ENCODE results near the gene ASB7. TPM values are rescaled to one million over a fixed set of nuclear protein-coding genes. Genes with fewer than 3 reads are reported as not detected.

Gene ASB7, protein sequence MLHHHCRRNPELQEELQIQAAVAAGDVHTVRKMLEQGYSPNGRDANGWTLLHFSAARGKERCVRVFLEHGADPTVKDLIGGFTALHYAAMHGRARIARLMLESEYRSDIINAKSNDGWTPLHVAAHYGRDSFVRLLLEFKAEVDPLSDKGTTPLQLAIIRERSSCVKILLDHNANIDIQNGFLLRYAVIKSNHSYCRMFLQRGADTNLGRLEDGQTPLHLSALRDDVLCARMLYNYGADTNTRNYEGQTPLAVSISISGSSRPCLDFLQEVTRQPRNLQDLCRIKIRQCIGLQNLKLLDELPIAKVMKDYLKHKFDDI
- 9.4 and 13.2 TPM in 2 replicates for total RNA-seq (2014; rRNA removed; shearing (Covaris generic))
- polyA plus RNA-seq (2016; fragmentation: Nextera tagmentation; extraction: Ambion mirVana): 7.8 and 8.1 TPM in 2 replicates

DNA sequence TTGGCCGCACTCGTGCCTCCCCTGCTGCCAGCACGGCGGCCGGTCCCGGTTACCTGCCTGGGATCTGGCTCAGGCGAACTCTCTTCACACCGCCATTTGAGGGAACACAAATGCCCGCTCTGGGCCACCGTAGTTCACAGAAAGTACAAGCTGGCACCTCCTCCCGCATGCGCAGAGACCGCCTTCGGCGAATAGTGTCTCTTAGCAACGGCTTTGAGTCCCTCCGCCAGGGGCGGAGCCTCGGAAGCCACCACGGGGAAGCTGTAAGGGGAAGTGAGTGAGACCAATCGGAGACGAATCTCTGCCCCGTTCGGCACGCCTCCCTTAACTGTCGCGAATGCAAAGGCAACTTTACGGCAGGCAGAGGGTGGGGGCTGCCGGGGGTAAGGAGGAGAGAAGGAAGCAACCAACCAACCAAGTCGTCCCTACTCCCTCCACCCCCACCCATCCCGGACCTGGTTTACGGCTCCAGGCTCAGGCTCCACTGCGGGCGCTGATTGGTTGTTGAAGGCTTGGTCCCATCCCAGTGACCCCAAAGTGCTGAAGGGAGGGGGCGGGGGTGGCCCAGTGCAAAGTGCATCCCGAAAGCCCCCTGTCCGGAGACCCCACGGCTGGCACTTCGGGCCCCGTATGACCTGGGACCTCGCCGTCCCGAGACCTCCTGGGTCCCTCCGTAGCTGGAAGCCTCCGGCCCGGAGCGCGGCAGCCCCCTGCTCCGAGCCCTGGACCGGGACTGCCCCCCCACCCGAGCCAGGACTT, at the start of gene ASB7, which contains the start of gene LINS1:
ASB7 (plus strand) TSS at position 526 of the 759 bp plus-strand sequence. CDS start 9,628 bp downstream, outside the sequence.
LINS1 (minus strand) TSS at position 121 of the 759 bp plus-strand sequence. CDS start 21,342 bp downstream, outside the sequence.
- H3K9ac ChIP-seq: peak within 1 kb of the TSS; percentile 90
- H4K20me1 ChIP-seq (ENCODE audit: insufficient read depth): no peaks in the 10 kb centered on the region
- peak within 1 kb of the TSS; percentile 93 for H2AFZ ChIP-seq
- no peaks in the 10 kb centered on the region for H3K27me3 ChIP-seq (replicated peaks; ENCODE audit: insufficient read depth)
- peaks cover 5% of the 10 kb centered on the region; the same call in 1 of the 2 replicates for H3K36me3 ChIP-seq (ENCODE audit: low read depth)
- peak within 1 kb of the TSS; percentile 93 for H3K4me2 ChIP-seq (ENCODE audit: unreplicated experiment)
- H3K9me3 ChIP-seq (ENCODE audit: low read depth): no peaks in the 10 kb centered on the region
- H3K27ac ChIP-seq: peak within 1 kb of the TSS; percentile 54
- peaks cover 95% of the 10 kb centered on the region for H3K79me2 ChIP-seq (ENCODE audit: insufficient read depth)
- no peaks in the 10 kb centered on the region for H3K9me2 ChIP-seq (ENCODE audit: insufficient read depth)
- H3K4me3 ChIP-seq: peak within 1 kb of the TSS; percentile 97
- WGBS, 2 experiments (ENCODE audit: low coverage in 1 of 2, low lambda C conversion rate in 2 of 2, missing lambda C conversion rate in 2 of 2): 1 to 2% methylated on average over 46 to 48 of the region's 51 CpGs
- H3K4me1 ChIP-seq (ENCODE audit: insufficient read depth): peaks cover 19% of the 10 kb centered on the region; the same call in 1 of the 2 replicates
- no peaks in the 10 kb centered on the region for H3F3A ChIP-seq (ENCODE audit: insufficient read depth)
- DNase-seq: peak; percentile 100
- in situ Hi-C loops (cut with MboI): no loop called here
- TF ChIP-seq EZH2phosphoT487 (IDR thresholded peaks at IDR 0.05; ENCODE audit: insufficient read depth, low read depth): no peak
- TF ChIP-seq EZH2 (IDR thresholded peaks at IDR 0.05; ENCODE audit: insufficient read depth, poor library complexity, severe bottlenecking): no peak

DNA sequence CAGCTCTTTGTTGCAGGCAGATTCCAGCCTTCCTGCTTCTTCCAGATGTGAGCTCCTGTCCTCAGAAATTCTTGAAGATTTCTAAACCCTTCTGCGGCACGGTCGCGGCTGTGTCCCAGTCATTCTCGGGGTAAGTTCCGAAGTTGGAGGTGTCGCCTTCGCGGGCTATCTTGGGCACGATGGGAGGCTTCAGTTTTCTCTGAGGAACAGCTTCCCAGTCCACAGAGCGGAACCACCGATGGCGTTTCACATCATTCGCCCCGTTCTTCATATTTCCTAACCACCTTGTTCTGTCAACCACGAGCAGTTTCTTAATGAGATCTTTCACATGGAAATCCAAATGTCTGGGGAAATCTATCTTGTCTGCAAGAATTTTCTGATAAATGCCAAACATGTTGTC, 48.9 kb upstream of the ASB7 start:
- H3K9ac ChIP-seq: no peak overlapping the region
- H2AFZ ChIP-seq: no peak overlapping the region
- no peak overlapping the region for H3K4me2 ChIP-seq (ENCODE audit: unreplicated experiment)
- no peaks in the 10 kb centered on the region for H4K20me1 ChIP-seq (ENCODE audit: insufficient read depth)
- H3K4me3 ChIP-seq: no peak overlapping the region
- H3K9me2 ChIP-seq (ENCODE audit: insufficient read depth): no peaks in the 10 kb centered on the region
- H3F3A ChIP-seq (ENCODE audit: insufficient read depth): no peaks in the 10 kb centered on the region
- no peaks in the 10 kb centered on the region for H3K27me3 ChIP-seq (replicated peaks; ENCODE audit: insufficient read depth)
- no peaks in the 10 kb centered on the region for H3K4me1 ChIP-seq (ENCODE audit: insufficient read depth)
- no peaks in the 10 kb centered on the region for H3K79me2 ChIP-seq (ENCODE audit: insufficient read depth)
- TF ChIP-seq EZH2 (IDR thresholded peaks at IDR 0.05; ENCODE audit: insufficient read depth, poor library complexity, severe bottlenecking): no peak
- TF ChIP-seq EZH2phosphoT487 (IDR thresholded peaks at IDR 0.05; ENCODE audit: insufficient read depth, low read depth): no peak
- in situ Hi-C loops (cut with MboI): no loop called here
- no peaks in the 10 kb centered on the region for H3K9me3 ChIP-seq (ENCODE audit: low read depth)
- DNase-seq: no peak
- WGBS, 2 experiments (ENCODE audit: low coverage in 1 of 2, low lambda C conversion rate in 2 of 2, missing lambda C conversion rate in 2 of 2): 89 to 90% methylated on average over 16 of the region's 16 CpGs
- no peak overlapping the region for H3K27ac ChIP-seq
- no peaks in the 10 kb centered on the region for H3K36me3 ChIP-seq (ENCODE audit: low read depth)

DNA sequence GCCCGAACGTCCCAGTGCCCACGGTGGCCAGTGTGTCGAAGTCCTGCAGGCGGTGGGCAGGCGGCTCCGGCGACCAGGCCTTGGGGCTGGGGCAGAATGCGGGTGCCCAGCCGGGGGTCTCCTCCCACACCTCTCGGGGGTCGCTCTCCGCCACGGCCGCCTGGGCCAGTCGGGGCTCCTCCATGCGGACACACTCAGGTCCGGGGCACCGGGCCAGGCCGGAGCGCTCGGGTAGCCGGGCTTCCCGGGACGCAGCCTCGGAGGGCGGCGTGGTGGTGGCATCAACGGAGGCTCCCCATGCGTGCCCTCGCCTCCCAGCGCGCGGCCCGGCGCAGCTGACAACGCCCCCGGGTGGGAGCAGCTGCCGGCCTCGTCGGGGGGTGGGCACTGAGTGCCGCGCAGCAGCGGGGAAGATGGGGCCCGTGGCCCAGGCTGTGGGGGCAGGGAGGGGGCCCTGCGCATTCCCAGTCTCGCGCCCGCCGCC, 43.6 kb upstream of the ASB7 start:
- Histone ChIP-seq H3K4me3 (no peak overlapping the region), H3K27me3 (replicated peaks; ENCODE audit: insufficient read depth) (no peaks in the 10 kb centered on the region), H3K9ac (no peak overlapping the region), H3K9me3 (ENCODE audit: low read depth) (no peaks in the 10 kb centered on the region), H2AFZ (no peak overlapping the region), H3K27ac (no peak overlapping the region), H3K36me3 (ENCODE audit: low read depth) (no peaks in the 10 kb centered on the region), H3F3A (ENCODE audit: insufficient read depth) (no peaks in the 10 kb centered on the region), H4K20me1 (ENCODE audit: insufficient read depth) (no peaks in the 10 kb centered on the region), H3K79me2 (ENCODE audit: insufficient read depth) (no peaks in the 10 kb centered on the region), H3K9me2 (ENCODE audit: insufficient read depth) (no peaks in the 10 kb centered on the region), H3K4me2 (ENCODE audit: unreplicated experiment) (no peak overlapping the region), H3K4me1 (ENCODE audit: insufficient read depth) (no peaks in the 10 kb centered on the region; the same call in 1 of the 2 replicates)
- 92 to 97% methylated on average over 18 to 50 of the region's 50 CpGs for WGBS, 2 experiments (ENCODE audit: low coverage in 1 of 2, low lambda C conversion rate in 2 of 2, missing lambda C conversion rate in 2 of 2)
- TF ChIP-seq EZH2 (IDR thresholded peaks at IDR 0.05; ENCODE audit: insufficient read depth, poor library complexity, severe bottlenecking) (no peak), EZH2phosphoT487 (IDR thresholded peaks at IDR 0.05; ENCODE audit: insufficient read depth, low read depth) (no peak)
- in situ Hi-C loops (cut with MboI): no loop called here
- no peak for DNase-seq

DNA sequence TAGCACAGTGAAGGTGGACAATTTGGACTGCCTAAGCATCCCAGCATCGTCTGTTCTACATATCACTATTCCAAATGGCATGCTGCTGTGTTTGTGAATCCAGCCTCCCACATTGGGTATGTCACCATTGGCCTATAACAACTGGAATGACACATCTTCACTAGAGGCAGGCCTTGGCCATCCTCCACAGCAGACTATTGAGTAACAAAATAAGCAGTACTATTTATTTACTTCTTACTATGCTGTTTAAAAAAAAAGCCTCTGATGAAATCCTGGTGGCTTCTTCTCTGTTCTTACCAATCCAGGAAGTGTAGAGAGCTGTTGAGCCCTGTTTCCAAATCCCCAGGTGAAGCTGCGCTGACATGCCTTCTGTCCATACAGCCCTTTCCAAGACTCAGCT, 43.1 kb upstream of the ASB7 start:
- 48 to 52% methylated on average over 2 of the region's 2 CpGs for WGBS, 2 experiments (ENCODE audit: low coverage in 1 of 2, low lambda C conversion rate in 2 of 2, missing lambda C conversion rate in 2 of 2)
- peak; percentile 85 for DNase-seq

More for the DNA sequence above, 43.1 kb upstream of the ASB7 start:
- H3K4me1 ChIP-seq (ENCODE audit: insufficient read depth): no peaks in the 10 kb centered on the region; the same call in 1 of the 2 replicates
- no peak overlapping the region for H3K9ac ChIP-seq
- H3K27ac ChIP-seq: no peak overlapping the region
- no peaks in the 10 kb centered on the region for H3K27me3 ChIP-seq (replicated peaks; ENCODE audit: insufficient read depth)
- H3K36me3 ChIP-seq (ENCODE audit: low read depth): no peaks in the 10 kb centered on the region
- H3F3A ChIP-seq (ENCODE audit: insufficient read depth): no peaks in the 10 kb centered on the region
- no peaks in the 10 kb centered on the region for H3K9me2 ChIP-seq (ENCODE audit: insufficient read depth)
- H4K20me1 ChIP-seq (ENCODE audit: insufficient read depth): no peaks in the 10 kb centered on the region
- H3K4me2 ChIP-seq (ENCODE audit: unreplicated experiment): no peak overlapping the region
- no peaks in the 10 kb centered on the region for H3K9me3 ChIP-seq (ENCODE audit: low read depth)
- no peaks in the 10 kb centered on the region for H3K79me2 ChIP-seq (ENCODE audit: insufficient read depth)
- in situ Hi-C loops (cut with MboI): no loop called here
- H2AFZ ChIP-seq: no peak overlapping the region
- H3K4me3 ChIP-seq: no peak overlapping the region
- TF ChIP-seq EZH2phosphoT487 (IDR thresholded peaks at IDR 0.05; ENCODE audit: insufficient read depth, low read depth): no peak
- TF ChIP-seq EZH2 (IDR thresholded peaks at IDR 0.05; ENCODE audit: insufficient read depth, poor library complexity, severe bottlenecking): no peak
